ENCODE data around the gene ERBB3.

Gene ERBB3

GRCh38 chr12:56152132-56152755 is 72.3 kb downstream of the ERBB3 start, which contains the start of gene MYL6B:
TSS of gene MYL6B (plus strand) at chr12:56152587. CDS start at chr12:56153919, 1,332 bp downstream.
- Histone ChIP-seq H3K27me3 (ENCODE audit: insufficient read depth, poor library complexity, severe bottlenecking) (no peaks in the 10 kb centered on the region), H3K4me1 (ENCODE audit: insufficient read depth, poor library complexity, severe bottlenecking) (no peaks in the 10 kb centered on the region), H3K9me3 (ENCODE audit: severe bottlenecking) (no peaks in the 10 kb centered on the region), H3K4me3 (ENCODE audit: severe bottlenecking) (peak within 1 kb of the TSS; percentile 46), H3K36me3 (ENCODE audit: low read depth) (no peaks in the 10 kb centered on the region), H3K27ac (ENCODE audit: poor library complexity, severe bottlenecking) (peak within 1 kb of the TSS; percentile 84)
- TF ChIP-seq, protein P1, sequence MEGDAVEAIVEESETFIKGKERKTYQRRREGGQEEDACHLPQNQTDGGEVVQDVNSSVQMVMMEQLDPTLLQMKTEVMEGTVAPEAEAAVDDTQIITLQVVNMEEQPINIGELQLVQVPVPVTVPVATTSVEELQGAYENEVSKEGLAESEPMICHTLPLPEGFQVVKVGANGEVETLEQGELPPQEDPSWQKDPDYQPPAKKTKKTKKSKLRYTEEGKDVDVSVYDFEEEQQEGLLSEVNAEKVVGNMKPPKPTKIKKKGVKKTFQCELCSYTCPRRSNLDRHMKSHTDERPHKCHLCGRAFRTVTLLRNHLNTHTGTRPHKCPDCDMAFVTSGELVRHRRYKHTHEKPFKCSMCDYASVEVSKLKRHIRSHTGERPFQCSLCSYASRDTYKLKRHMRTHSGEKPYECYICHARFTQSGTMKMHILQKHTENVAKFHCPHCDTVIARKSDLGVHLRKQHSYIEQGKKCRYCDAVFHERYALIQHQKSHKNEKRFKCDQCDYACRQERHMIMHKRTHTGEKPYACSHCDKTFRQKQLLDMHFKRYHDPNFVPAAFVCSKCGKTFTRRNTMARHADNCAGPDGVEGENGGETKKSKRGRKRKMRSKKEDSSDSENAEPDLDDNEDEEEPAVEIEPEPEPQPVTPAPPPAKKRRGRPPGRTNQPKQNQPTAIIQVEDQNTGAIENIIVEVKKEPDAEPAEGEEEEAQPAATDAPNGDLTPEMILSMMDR (IDR thresholded peaks at IDR 0.05; ENCODE audit: poor library complexity, severe bottlenecking) = no peak
- DNase-seq (ENCODE audit: low spot score) = peak; percentile 93
- peak; percentile 87 for ATAC-seq (ENCODE audit: low read depth)
